GM19455 (cell line): ENCODE data around the gene ZCWPW2.

Experiments used
- ATAC-seq: cut with Tn5 transposase; IDR thresholded peaks from one replicate; pipeline ENCODE4 v1.9.1; 2021; ENCODE audit not compliant: unreplicated experiment

ZCWPW2 gene

DNA sequence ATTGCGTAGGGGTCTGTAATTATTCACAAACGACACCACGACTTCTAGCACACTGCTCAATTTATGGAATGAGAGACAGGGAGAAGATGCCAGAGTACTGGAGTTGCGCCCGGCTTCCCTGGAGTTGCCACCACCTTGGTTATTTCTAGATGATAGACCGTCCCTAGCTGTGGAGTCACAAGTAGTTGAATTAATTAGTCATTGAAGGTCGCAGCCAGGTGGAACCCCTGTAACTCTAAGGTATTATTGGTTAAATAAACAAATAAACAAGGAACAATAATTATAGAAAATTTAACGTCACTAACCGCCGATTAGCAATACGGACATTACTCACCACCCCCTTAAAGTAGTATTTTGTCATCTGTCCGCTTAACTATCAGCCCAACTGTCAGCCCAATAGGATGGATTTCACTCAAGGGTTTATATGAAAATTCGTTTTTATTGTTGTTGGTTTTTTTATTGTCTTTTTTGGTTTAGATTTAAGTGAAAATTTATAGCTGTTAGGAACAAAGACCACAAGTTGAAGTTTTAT lies 1.0 kb downstream of the ZCWPW2 start:
- peak; percentile 0 for ATAC-seq

DNA sequence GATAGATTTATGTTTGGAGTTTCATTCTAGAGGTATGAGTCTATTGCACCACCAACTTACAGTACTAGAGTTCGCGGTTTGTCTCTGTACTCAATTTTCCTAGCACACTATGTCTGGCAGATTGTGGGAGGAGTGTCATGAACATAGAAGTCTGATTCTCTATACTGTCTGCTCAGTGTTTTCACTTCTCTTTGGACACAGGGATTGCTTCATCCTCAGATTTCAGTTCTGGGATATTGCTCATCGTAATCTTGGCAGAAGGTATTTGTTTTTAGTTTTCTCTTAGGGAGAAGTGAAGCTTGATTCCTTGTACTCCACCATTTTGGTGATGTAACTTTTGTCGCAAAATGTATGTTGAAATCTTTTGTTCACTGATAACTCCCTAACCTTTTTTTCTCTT lies 27.9 kb downstream of the ZCWPW2 start:
- no peak for ATAC-seq

GRCh38 chr3:28386049-28386448 lies 37.5 kb downstream of the ZCWPW2 start:
- ATAC-seq: no peak

DNA sequence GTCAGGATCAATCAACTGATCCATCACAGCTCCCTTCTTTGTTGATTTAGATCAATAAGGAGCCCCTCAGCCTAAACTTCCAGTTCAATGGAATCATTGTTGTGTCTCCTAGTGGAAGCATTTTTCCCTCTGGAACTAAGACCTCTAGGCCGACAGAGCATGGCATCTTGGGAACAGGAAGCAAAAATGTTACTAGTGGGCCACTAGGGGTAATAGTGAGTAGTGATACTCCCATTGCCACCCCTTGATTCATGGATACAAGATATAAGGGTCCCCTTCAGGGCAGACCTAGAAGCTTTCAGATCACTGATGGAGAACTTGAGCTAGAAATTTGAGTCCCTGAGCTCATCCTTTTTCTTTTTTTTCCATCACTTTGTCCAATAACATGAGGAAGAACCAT lies 40.5 kb downstream of the ZCWPW2 start:
- ATAC-seq: no peak

DNA sequence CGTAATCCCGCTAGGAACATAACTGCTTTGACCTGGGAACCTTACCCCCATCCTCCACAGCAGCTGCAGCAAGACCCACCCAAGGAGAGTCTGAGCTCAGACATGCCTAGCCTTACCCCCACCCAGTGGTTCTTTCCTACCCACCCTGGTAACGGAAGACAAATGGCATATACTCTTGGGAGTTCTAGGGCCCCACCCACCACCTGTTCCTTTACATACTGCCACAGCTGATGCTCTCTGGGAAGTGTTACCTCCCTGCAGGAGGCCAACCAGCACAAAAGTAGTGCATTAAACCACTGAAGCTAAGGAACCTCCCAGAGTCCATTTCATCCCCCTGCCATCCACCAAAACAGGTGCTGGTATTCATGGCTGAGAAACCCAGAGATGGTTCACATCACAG lies 50.7 kb downstream of the ZCWPW2 start:
- no peak for ATAC-seq

- no peak for ATAC-seq
Measured at GRCh38 chr3:28406241-28406640, 57.7 kb downstream of the ZCWPW2 start.

DNA sequence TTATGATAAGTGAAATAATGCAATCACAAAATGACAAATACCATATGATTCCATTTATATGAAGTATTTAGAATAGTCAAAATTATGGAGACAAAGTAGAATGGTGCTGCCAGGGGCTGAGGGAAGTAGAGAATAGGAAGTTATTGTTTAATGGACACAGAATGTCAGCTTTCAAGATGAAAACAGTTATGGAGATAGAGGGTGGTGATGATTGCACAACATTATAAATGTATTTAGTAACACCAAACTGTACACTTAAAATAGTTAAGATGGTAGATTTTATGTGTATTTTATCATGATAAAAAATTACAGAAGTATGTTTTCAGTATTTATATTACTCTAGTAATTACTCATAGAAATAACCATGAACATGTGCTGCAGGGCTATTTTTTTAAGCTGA lies 100.9 kb downstream of the ZCWPW2 start:
- ATAC-seq: no peak

GRCh38 chr3:28462866-28463265 lies 114.3 kb downstream of the ZCWPW2 start:
- no peak for ATAC-seq

DNA sequence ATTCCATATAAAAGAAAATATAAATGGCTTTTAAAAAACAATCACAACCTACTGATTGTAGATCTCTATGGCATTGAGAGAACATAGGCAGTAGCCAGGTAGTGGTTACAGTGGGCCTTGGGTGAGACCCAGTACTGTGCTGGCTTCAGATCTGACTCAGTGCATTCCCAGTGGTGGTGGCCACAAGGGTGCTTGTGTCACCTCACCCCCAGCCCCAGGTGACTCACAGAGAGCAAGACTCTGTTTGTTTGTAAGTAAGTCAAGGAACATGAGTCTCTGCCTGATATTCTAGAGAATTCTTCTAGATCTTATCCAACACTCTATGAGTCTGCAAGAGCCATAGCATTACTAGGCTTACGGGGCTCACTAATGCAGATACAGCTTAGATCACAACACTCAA lies 118.9 kb downstream of the ZCWPW2 start:
- ATAC-seq: no peak

DNA sequence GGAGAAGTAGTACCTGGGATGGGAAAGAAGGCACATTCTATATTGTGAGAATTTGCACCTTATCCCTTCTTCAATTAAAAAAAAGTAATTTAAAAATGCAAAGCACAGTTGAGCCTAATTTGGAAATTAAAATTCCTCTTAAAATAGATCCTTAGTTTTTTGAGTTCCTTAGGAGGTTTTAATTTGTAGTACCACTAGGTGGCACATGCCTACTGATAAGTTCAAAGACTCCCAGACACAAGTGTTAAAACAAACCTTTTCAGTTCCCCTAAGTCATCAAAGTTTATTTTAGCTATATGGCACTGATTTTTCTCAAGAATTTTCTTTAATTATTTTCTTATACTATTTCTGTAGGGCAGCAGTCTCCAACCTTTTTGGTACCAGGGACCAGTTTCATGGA lies 127.7 kb downstream of the ZCWPW2 start:
- peak; percentile 55 for ATAC-seq

DNA sequence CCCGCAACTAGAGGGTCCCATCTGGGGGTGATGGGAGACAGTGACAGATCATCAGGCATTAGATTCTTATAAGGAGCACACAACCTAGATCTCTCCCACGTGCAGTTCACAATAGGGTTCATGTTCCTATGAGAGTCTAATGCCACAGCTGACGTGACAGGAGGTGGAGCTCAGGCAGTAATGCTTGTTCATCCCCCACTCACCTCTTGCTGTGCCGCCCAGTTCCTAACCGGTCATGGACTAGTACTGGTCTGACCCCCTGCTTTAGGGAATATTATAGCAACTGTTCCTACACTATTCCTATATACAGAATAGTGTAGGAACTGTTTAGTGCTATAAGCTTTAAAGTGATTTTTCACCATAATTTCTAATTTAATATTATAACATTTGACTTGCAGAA lies 128.2 kb downstream of the ZCWPW2 start:
- no peak for ATAC-seq

- ATAC-seq: no peak
Measured at GRCh38 chr3:28485164-28485563, 136.6 kb downstream of the ZCWPW2 start.

DNA sequence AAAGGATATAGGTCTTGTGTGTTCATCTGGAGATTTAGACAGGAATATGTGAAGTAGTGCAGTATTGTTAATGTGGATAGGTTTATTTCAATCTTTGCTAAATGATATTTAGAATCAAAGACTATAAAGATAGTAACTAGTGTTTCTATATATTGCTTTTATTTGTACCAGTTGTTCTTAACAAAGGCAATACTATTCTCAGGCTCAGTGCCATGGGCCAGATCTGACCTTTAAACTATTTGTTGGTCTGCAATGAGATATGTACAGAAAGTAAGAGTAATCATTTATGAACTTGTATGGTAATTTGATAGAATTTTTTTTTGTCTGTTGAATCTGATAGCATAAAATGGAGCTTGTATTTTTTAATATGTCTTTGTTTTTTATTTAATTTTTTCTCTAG lies 146.8 kb downstream of the ZCWPW2 start:
- ATAC-seq: no peak

- no peak for ATAC-seq
Measured at GRCh38 chr3:28502397-28502937, 153.9 kb downstream of the ZCWPW2 start.

- ATAC-seq: no peak
Measured at GRCh38 chr3:28504976-28505375, 156.5 kb downstream of the ZCWPW2 start.

- ATAC-seq: no peak
Measured at GRCh38 chr3:28521663-28522062, 173.1 kb downstream of the ZCWPW2 start.

GRCh38 chr3:28542351-28542750 lies 193.8 kb downstream of the ZCWPW2 start:
- ATAC-seq: no peak

DNA sequence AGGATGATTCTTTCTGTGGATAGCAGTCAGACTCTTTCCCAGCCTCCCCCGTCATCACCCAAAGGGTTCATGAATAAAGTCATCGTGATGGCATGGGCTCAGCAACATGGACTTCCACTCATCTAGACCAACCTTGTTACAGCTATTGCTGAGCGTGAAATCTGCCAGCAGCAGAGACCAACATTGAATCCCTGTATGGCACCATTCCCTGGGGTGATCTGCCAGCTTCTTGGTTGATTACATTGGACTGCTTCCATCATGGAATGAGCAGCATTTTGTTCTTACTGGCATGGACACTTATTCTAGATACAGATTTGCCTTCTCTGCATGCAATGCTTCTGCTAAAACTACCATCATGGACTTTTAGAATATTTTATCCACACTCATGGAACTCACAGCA lies 195.7 kb downstream of the ZCWPW2 start:
- no peak for ATAC-seq

GRCh38 chr3:28544831-28545230 lies 196.3 kb downstream of the ZCWPW2 start:
- ATAC-seq: no peak

GRCh38 chr3:28547677-28548076 lies 199.2 kb downstream of the ZCWPW2 start:
- ATAC-seq: no peak

DNA sequence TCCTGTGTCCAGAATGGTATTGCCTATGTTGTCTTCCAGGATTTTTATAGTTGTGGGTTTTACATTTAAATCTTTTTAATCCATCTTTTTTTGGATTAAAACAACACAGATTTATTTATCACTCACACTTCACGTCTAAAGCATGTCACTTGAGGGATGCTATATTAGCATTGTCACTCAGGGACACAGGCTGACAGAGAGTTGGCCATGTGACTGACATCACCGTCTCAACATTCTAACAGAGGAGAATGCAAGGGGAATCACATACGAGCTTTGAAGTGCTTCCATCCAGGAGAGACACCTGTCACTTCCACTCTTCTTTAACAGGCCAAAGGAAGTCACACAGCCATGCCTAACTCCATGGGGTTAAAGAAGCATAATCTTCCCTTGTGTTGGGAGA lies 204.7 kb downstream of the ZCWPW2 start:
- ATAC-seq: no peak

GRCh38 chr3:28556195-28556594 lies 207.7 kb downstream of the ZCWPW2 start:
- no peak for ATAC-seq

DNA sequence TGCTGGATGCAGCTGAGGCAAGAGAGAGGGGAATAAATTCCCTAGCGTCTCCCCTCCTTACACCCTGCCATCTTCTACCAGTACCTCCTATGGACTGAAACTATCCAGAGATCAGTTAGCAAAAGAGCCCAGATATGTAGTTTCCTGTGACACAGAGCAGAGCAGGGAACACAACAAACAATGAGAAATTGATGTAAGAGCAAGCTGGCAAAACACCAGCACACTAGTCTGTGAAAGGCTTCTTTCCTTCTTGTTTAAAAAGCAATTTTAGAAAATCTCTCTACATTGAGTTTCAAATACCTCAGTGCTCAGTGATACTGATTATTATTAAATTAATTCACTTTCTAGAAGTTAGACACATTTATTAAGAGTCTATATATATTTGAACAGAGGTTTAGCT lies 215.7 kb downstream of the ZCWPW2 start:
- no peak for ATAC-seq
